CD4-positive, alpha-beta T cell treated with Interleukin-21 for 1 hour (primary cell): ENCODE measurements around the gene ATP2A3.

Experiments used
- DNase-seq: peaks from one replicate; pipeline ENCODE4 v3.0.0-alpha.2; 2020

ATP2A3 gene

DNA sequence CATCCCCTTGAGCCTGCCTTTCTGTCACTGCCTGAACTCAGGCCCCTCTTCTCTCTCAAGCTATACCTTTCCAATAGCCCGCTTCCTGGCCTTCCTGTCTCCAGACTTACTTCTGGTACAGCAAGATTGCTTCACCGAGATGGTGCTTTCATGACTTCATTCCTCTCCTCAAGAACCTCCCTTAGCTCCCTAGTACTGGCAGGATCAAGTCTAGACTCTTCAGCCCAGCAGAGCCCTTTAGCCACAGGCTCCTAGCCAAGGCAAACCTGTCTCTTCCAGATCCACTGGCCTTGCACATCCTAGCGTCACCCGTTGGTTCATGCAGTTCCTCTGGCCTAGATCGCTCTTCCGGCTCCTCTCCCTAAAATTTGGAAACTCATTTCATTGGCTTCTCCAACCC, 6.4 kb upstream of the ATP2A3 start:
- DNase-seq: no peak

DNA sequence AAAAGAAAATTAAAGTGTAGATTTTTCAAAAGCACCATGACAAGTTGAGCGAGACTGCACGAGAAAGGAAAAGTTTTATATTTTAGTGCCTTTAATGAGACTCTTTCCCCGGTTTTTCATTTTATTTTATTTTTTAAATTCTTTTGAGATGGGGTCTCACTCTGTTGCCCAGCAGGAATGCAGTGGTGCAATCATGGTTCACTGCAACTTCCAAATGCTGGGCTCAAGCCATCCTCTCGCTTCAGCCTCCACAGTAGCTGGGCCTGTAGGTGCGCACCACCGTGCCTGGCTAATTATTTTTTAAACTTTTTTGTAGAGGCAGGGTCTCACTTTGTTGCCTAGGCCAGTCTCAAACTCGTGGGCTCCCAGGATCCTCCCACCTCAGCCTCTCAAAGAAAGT, 5.7 kb upstream of the ATP2A3 start:
- DNase-seq: no peak

DNA sequence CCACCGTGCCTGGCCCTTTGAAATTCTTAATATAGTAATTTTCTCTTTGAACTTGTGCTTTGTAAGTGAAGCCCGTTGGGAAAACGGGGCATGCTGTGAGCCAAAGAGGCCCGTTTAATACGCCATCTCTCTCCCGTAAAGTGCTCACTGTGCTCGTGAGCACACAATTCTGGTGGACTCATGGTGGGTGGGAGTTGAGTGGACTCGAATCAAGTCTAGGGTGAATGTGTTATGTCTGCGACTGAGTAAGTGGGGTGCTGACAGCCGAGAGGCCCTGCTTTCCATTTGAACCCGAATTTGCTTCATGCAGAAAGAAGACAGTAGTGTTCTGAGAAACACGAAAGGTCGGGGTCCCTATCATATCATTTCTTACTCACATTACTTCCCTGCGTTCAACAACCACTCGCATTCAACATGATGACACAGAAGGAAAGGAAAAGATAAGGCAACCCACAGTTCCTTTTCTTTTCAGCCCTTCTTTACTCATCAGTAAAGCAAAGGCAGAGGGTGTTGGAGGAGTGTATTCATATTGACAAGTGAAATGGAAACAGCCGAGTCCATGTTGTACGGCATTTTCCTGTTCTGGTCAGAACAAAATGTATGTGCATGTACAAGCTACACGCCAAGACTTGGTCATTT, 4.8 kb upstream of the ATP2A3 start:
- DNase-seq: no peak

DNA sequence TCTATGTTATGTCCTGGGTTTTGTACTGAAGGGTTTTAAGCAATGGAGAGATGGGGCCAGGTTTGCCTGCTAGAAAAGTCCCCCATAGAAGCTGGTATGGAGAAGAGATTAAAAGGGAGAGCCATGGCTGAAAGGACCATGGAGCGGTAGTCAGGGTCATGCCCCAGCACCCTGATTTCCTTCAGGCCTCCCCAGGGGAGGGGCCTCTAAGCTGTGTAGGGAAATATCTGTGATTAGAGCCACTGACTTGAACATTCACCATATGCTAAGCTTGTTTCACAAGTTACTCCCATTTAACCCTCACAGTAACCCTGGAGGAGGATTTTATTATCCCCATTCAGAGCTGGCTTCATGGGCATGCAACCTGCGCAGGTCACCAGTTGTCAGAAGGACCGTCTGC, 3.8 kb upstream of the ATP2A3 start:
- no peak for DNase-seq

DNA sequence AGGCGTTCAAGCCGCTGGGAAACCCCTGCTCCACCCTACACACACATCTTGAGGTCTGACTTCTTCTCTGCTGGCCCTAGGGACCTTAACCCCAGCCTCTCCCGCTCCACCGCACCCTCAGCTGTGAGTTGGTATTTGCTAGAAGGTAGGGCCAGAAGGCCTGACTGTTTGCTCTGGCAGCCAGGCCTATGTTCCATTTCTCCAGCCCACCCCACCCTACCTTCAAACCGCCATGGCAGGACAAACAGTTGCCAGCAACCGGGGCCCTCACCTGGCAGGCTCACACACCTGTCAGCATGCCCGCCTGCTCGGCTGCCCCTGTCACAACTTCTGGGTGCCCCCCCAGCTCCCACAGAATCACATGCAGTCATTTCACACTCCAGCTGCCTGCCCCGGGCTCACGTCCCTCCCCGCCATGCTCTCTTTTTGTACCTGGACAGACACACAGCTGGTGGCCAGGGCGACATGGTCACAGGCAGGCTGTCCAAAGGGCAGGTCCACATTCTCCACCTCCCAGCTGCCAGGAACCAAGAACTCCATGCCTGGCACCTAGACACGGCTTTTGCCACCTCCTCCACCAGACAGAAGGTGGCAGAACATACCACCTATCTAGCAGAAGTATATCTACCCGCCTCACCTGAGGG, 2.6 kb upstream of the ATP2A3 start:
- no peak for DNase-seq

DNA sequence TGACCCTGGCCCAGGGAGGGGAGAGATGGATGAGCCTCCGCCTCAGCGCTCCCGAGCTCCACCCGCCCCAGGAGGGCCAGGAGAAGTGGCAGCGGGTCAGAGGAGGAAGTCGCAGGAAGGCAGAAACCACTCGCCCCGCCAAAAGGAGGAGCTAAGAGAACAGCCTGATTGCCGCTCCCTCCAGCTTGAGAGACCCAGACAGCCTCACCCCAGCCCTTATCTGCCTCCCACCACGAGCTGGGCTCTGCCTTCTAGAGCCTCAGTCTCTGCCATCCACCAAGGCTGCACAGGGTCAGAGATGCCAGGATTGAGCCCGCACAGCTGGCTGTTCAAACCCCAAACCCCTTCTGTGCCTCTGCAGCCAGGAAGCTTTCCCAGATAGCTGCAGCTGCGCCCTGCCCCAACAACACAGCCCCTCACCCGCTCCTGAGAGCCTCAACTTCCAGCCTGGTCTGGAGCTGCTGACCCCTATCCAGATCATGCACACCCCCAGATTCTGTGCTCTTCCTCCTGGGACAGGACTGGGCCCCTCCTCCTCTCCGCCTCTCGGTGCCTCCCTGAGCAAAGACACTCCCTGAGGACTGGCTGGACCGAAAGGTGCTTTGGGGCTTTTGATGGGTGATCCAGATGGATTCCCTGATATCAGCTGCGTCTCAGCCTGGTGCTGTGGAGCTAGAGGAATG, 1.0 kb upstream of the ATP2A3 start:
- peak; percentile 73 for DNase-seq

DNA sequence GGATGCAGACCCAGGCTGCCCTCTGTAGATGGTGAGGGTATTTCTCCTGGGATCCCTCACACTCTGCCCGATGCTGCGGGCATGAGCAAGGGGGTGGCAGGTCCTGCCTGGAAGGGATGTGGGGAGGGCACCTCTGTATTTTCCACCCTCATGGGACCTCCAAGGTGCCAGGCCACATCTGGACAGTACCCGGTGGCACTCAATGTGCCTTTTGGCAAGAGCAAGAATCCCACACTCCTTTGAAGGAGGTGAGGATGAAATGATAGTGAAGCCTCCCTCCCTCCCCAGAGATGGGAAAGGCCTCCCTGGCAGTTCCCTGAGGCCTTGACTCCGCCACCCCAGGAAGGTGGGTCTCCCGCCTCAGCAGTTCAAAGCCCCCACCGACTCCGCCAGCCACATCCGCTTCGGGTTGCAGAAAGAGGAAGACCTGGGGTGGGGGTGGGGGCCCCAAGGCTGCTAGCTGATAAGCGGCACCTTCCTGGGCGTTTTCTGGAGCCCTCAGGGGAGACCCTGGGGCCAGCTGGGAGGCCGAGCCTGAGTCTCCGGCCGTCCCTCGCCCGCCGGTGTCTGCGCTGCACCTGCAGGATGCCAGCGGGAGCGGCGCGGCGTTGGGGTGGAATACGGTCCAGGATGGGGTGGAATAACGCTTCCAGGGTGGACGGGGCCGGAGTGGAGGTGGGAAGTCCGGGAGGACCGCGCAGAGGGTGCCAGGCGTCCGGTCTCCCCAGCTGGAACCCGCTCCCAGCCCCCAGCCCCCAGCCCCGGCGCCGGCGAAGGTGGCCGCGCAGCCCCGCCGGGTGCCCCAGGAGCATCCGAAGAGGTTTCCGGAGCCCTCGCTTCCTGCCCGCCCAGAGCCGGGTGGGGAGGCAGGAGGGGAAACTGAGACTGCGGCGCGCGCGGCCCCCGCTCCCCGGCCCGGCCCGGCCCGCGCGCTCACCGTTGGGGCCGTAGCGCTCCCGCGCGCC, 718 bp downstream of the ATP2A3 start:
- peak; percentile 75 for DNase-seq

DNA sequence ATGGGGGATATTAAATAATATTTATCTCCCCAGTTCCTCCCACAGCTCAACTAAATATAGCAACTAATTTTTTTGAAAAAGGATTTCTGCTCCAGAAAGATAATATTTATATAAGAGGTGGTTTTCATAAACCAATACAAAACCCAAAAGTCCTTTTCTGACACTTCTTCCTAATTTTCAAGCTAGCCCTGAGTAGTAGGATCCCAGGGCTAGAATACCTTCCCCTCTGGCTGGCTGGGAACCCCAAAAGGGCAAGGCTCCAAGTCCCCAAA, 1.3 kb downstream of the ATP2A3 start:
- DNase-seq: no peak

DNA sequence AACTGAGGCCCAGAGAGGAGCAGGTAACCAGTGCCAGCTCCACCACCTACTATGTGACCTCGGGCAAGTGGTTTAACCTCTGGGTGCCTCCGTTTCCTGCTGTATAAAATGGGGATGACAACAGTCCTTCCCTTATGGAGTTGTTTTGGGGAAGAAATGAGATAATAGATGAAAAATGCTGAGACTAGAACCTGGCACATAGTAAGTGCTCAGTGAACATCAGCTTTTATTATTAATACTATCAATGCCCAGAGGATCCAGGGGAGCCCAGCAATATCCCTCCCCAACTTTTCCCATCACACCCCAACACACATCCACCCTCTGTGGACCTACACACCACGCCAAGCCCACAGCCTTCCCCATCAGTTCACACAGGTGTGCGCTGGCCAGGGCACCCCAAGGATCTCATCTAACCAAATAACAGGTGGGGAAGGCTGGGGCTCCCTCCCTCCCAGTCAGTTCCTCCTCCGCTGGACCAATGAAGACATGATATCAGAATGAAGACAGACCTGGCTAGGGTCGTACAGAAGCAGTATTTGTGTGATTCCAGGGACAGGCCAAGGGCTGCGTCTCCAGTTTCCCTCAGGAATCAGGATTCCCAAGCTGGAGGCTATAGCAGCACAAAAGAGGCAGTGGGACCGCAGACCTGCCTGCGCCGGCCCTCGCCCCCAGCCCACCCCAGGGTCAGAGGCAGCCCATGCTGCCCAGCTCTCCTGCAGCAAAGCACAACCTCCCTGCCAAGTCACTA, 1.8 kb downstream of the ATP2A3 start:
- DNase-seq: no peak

DNA sequence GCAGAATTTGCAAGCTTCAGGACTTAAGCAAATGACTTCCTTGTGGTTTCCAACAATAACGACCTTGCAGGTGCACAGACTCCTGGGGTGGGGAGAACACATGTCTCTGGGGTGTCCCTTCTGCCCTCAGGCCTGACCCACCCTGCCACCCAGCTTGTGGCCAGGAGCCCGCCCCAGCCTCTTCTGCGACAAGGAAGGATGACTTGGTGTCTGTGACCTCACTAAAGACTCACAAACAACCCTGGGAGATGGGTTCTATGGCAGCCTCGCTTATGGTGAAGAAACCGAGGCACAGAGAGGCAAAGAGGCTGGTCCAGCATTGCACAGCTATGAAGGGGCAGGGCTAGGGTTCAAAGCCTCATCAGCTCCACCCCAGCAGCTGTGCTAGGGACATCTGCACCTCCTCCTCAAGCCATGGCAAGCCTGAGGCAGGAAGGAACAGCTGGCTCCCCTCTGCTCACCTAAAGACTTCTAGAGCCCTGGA, 2.6 kb downstream of the ATP2A3 start:
- peak; percentile 23 for DNase-seq

DNA sequence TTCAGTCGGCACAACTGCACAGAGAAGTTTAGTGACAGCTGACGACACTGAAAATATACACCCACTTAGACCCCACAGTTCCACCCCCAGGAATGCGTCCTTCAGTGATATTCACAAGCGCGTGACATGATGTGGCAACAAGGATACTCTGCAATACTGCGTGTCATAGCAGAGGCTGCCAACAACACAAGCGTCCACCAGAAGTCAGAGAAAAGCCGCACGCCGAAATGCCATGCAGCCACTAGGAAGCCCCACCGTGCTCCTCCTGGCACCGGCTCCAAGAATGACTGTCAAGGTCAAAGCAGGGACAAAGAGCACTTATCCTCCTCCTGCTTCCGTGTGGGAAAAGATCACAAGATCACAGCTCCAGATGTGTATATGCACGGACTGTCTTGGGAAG, 3.5 kb downstream of the ATP2A3 start:
- DNase-seq: no peak

DNA sequence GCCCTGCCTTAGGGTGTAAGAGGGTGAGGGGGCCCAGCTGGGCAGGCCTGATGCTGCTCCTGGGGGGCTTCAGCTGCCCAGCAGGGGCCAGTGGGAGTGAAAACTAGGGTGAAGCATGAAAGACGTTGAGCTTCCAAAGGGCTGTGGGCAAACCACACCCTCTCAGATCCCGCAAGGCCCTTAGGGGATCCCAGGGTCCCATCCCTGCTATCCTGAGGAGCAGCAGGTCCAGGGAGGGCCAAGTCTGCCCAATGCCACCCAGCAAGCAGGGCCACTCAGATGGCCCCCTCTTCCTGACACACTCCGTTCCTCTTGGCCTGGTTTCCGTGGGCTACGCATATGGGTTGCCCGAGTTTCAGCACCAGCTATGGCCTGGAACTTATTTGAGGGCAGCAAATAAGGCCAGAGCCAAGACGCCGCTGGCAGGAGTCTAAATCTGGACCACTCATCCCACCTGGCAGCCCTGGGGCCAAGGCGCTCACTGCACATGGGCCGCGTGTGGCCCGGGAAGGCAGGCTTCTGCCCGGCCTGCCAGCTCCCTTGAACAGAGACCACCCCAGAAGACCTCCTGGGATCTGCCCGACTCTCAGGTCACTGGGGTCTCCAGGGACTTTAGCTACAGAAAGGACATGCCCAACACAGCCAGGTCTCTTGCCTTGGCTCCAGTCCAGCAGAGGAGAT, 4.2 kb downstream of the ATP2A3 start:
- no peak for DNase-seq

DNA sequence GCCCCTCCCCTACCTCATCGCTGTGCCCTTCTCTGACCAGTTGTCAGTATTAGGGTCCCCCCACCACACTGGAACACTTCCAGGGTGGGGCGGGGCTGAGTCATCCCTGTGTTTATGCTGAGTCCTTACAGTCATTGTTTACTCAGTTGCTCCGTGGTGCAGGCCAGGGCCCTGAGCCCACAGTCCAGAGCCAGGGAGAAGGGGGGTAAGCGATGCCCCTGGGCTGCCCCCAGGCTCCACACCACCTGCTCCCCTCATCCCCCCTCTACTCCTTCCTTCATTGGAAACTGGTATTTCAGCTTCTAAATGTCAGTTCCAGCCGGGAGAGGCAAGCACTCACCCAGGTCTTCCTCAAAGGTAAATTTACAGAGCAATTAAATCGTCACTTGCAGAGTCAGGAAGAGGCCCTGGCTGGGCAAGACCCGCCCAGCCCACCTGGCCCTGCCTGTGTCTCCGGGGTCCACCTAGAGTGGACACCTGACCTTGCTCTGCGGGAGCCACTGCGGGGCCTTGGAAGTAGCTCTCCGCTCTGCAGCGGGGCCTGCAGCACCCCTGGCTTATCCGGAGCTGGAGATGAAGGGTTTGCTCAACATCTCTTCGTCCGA, 4.8 kb downstream of the ATP2A3 start:
- DNase-seq: no peak

DNA sequence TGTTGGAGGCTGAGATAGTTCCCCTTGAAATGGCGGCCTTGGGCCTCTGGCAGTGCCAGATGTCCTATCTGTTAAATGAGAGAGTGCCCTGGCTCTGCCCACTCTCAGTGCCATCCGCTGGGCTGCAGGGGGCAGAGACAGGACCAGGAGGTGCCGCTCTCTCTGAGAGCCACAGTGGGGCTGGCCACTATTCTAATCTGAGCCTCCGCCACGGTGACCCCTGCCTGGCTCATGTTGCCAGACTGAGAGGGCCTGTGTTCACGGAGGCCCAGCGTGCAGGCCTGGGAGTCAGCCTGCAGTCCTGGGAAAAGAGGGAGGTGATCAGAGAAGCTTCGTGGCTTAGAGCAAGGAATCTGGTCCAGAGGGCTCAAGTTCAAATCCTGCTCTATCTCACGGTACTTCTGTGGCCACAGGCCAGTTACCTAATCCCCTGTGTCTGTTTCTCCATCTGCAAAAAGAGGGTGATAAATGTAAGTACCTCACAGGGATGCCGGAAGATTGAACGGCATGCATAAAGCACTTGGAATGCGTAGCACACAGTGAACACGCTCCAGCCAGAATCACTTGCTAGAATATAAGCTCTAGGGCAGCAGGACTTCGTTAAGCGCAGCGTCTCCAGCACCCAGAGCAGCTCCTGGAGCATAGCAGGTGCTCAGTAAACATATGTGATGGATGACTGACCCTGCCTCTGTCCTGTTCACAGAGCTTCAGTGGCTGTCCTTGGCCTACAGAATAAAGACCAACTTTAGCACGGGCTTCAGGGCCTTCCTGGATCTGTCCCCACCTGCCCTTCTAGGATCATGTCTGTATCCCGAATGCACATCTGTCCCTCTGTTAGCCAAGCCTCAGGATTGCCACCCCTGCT, 6.3 kb downstream of the ATP2A3 start:
- no peak for DNase-seq

DNA sequence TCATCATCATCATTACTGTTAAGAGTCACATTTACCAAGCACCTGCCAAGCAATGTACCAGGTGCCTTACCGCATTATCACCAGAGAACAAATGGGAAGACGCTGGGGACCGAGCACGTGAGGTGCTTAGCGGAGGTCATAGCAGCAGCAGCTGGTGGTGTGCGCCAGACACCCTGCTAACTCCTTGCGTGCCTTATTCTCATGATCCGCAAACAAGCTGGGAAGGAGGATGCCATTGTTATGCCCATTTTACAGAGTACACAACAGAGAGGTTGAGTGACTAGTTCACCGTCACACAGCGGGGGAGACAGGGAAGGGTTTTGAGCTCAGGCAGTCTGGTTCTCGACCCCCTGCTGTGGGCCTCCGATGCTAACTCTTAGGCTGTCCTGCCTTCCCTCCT, 7.3 kb downstream of the ATP2A3 start:
- no peak for DNase-seq

DNA sequence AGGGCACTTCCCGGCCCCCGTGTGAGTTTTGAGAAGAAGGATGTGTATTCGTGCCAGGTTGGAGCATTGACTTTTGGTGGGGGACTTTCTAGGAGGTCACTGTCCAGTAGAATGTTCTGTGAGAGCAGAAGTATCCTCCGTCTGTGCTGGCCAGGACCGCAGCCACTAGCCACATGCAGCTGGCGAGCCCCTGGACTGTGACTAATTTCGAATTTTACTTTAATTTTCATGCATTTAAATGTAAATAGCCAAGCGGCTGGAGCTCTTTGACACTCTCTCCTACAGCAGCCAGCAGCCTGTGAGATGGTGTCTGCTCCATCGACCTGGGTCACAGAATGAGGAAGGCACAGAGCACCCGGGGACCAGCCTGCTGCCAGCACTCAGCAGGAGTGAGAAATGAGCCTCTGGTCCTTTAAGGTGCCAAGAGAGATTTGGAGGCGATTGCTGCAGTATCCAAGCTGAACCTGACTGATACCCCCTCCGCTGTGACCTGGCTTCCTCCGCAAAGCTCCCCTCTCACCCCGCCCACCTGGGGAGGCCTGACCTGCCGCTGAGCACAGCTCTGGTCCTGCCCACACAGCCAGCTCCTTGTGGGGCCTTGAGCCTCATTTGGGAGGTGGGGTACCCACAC, 7.8 kb downstream of the ATP2A3 start:
- DNase-seq: no peak

DNA sequence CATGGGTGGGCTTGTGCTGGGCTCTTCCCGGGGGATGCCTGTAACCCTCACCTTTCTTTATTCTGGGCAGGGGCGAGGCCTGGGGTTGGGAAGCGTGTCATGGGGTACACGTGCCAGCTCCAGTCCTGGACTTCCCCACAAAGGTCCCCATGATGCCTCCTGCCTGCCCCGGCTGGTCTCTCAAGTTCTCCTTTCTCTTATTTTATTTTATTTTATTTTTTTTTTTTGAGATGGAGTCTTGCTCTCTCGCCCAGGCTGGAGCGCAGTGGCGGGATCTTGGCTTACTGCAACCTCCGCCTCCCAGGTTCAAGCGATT, 8.6 kb downstream of the ATP2A3 start:
- DNase-seq: no peak

DNA sequence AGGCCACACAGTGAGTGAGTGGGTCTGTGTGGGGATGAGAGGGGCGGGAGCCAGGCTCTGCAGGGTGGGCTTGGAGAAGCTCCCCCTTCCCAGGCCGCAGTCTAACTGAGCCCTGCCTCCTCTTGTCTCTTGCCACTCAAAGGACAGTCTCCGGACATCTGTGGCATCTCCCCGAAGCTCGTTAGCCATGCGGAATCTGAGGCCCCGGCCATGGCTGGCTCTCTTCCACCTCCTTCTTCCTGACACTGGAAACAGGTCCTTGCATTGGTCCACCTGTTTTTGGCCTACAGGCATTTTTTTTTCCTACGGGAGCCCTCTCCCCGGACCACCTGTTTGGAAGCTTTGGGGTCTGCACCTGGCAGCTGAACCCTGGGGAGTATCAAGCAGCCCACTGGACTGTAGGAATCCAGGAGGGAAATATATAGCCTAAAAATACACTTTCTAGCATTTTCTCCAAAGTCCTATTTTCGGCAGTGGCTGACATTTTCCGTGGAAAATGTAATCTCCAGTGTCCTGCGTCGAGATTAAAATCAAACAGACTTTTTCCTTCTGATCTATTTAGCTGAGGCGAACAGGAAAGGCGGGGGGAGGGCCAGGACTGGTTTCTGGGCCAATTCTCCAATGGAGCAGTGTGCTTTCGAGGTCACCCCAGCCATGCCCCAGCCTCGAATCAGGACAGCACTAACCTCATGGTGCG, 9.1 kb downstream of the ATP2A3 start:
- DNase-seq: no peak

DNA sequence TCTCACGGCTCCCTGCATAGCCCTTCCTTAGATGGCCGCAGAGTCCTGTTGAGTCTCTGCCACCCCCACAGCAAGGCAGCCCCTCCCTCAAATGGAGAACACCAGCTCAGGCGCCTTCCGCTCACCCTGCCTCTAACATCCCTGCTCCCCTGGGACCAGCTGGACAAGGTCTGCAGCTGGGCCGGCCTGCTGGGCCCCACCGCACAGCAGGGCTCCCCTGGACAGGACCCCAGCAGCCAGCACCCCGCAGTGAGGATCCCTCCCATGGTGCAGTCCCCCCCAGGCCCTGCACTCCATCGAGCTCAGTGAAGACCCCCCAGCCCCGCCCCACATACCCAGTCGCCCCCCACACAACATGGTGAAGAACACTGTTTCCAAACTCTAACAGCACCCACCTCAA, 10.2 kb downstream of the ATP2A3 start:
- DNase-seq: no peak

DNA sequence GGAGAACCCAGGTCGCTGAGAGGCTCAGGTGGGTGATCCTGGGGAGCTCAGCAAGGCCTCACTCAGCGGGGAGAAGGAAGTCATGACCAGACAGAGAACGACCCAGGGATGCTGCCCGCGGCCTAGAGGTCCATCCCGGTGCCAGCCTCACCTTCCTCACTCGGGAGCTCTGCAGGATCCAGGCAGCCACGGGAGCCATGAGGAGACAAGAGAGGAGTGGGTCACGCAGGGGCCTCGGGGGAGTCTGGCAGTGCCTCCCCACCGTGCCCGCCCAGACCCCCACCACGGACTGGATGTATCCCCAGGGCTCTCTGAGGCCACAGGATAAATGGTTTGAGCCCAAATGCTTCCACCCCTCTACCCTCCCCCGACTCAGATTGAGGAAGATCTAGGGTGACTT, 10.7 kb downstream of the ATP2A3 start:
- no peak for DNase-seq
